Suppressor macrophage (primary cell): ENCODE results near the gene TENM4.

ENCODE experiments used
- DNase-seq, 4 experiments: peaks; one replicate each; pipeline ENCODE4 v3.0.0-alpha.2; 2020 to 2022

Gene TENM4

DNA sequence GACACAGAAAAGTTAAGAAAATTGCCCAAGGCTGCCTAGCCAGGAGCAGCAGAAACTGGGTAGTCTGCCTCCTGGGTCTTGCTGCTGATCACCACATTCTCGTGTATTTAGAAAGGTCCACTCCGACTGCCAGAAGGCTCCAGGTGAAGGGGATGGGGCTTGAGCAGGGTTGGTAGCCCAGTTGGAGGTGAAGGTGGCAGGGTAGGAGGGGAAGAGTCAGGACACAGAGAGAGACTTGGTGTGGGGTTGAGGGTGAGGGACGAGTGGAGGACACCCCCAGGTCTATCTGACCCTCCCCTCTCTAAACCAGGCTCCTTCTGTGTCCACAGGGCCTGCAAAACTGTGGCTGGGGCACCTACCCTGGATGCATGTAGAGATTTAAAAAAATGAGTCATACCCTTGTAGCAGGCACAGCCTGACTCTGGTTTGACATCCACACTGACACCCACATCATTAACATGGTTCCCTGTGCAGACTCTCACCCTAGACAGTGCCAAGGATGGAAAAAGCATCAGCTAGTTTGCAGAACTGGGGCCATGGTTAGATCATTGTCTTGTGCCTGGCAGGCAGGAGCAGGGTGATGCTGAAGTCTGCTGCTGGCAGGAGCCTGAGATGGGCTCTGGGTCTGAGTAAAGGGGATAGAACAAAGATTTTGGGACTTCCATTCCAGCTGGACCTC, 273.2 kb downstream of the TENM4 start:
- peak in 2 of 4 experiments; percentile 11 to 61 for DNase-seq

DNA sequence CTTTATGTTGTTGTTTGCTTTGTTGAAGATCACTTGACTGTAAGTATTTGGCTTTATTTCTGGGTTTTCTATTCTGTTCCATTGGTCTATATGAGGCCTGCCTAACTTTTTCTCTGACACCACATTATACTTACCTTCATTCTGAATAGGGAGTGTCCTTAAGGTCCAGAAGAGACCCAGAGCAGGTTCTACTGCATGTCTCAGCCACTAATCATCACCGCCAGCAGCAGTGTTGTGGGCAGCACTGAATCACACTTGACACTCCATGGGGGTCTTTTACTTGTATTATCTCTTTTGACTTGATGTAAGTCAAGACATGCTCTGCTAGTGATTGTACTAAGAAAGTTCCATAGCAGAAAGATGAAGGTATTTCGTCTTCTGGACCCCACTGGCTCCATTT, 274.9 kb downstream of the TENM4 start:
- DNase-seq, result no peak

DNA sequence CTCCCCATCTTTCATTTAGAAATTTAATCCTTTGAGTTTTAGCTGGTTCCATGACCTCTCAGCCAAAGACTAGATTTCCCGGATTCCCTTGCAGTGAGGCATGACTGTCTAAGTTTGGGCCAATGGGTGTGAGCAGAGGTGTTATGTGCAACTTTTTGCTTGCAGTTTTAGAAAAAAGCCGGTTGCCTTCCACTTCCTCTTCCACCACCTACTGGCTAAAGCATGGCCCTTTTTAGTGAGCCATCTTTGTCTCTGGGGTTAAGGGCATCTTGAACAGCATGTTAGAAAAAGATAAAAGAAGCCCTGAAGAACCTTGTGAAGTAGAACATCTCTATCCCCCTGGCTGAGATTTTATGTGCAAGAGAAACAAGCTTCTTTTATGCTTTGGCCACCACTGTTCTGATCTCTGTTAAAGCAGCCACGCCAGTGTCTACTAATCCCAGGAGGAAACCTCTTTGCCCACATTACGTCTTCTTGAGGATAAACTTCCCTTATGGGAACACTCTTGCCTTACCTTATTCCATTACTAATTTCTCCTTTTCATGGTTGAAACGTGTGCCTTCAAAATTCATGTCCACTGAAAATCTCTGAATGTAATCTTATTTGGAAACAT, 279.9 kb downstream of the TENM4 start:
- peak in 2 of 4 experiments; percentile 15 to 44 for DNase-seq

DNA sequence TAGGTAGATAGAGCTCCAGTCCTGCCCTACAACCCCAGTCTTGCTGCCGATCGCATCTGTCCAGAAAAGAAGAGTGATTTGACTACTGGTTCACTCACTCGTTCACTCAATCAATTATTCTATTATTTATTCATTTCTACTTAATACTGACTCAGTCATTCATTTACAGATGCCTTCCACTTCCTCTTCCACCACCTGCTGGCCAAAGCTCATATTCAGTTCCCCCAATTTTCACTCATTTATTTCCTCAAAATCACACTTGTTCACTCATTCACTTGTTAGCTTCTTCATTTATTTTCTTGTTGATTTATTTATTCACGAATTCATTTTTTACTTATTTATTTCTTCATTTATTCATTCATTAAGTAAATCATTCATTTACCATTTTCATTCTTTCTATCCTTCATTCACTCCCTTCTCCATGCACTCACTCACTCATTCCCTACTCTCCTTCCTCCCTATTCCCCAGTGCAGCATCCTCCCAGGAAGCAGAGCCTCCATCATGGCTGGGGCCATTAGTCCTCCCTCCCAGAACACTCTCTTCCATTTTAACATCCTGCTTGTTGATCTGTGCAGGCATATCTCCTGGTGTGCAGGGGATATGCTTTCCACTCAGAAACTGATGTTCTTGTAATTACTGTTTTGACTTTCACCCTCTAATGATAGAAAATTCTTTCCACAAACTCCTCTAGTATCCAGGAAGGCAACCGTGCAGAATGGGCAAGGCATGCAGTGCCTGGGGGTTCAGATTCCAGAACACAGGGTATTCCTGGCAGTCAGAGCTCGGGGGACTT, 281.0 kb downstream of the TENM4 start:
- DNase-seq, result peak in 3 of 4 experiments; percentile 6 to 25 (median 22)

DNA sequence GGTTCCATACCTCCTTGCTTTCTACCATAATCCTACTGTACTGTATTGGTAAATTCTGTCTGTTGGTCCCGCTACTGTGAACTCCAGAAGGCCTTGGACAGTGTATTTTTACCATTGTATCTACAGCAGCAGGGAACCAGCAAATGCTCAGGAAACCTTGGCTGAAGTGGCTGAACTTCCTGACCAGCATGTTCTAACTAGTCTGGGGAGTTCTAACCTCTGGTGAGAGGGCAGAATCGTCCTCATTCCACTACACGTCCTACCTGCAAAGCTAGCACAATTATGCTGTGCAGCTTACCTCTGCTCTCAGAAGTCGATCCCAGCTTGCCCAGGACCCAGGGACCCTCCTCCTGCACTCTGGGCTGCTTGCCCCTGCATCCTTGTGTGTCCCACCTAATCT, 283.1 kb downstream of the TENM4 start:
- DNase-seq, result no peak

DNA sequence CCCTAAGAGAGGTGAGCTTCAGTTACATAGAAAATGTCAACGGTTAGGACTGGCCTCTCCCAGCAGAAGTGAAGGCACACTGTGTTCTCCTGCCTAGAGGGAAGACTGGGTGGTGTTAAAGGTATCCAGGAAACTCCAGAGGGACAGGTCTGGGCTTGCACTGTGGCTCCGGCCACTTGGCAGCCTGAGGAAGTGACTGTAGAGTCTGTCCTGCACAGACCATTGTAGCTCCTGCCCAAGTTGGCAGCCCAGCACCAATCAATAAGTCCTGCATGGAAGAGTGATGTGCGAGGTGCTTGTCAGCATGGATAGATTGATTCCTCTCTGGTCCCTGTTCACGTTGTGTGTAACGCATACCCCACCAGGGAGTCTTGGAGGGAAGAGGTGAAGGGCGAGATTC, 284.8 kb downstream of the TENM4 start:
- DNase-seq, result no peak

DNA sequence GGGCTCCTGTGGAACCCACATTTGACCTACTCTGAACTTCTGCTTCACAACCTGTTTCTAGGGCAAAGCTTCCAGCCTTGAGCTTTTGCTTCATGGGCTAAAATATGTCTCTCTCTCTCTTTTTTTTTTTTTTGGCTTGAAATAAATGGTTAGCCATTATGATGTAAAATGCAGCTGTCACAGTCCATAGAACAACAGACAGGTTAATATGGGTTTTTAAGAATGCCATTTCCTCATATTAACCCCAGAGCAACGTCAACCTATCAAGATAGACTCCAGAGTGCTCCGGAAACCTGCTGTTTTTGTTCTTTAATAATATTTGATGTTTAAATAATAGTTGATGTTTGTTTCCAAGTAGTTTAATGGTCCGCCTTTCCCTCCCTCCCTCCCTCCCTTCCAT, 285.6 kb downstream of the TENM4 start:
- DNase-seq, result no peak

DNA sequence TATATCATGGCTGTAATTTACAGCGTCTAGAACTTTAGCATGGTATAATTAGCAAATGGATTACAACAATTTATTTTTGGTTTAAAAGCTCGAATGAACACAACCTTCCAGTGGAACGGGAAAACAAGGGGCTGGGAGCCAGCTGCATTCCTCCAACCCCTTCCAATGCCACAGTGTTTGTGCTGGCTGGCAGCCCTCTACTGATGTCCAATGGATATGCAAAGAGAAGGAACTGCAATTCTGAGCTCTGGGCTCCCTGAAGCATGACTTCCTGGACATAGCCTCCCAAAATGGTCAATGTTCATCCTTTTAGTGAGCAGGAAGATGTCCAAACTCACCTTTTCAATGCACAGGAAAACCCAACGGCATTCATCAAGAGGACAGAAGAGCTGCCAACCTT, 288.3 kb downstream of the TENM4 start:
- DNase-seq, result no peak

DNA sequence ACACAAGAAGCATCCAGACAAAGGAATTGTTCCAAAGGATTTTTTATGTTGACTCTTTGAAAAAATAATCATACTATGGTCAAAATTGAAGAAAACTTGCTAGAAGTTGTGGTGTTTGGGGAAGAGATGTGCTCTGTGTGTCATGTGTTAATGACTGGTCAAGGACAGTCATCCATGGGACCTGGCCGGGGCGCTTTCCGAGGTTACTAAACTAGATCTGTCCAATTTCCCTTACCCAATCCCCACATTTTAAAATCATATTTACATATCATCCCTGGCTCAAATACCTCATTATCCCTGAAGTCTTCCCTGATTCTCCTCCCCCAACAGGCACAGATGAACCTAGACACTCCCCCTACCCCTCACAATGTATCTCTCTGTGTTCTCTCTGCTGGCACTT, 289.4 kb downstream of the TENM4 start:
- peak in 1 of 4 experiments; percentile 65 for DNase-seq

DNA sequence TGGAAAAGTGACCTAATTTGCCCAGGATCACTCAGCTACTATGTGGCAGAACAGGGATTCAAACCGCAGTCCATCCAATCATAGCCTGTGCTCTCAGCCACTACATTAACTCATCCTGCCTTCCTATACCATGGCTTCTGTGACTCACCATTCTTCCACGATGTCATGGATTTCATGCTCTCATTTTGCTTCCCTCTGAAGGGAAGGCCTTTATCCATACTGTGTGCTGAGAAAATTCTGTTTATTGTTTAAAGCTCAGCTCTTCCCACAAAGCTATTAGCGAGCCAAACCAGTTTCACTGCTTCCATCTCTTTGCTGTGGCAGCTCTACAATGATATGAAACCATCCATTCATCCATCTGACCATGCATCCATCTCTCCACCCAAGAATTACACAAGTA, 289.9 kb downstream of the TENM4 start:
- peak in 3 of 4 experiments; percentile 43 to 46 (median 43) for DNase-seq

DNA sequence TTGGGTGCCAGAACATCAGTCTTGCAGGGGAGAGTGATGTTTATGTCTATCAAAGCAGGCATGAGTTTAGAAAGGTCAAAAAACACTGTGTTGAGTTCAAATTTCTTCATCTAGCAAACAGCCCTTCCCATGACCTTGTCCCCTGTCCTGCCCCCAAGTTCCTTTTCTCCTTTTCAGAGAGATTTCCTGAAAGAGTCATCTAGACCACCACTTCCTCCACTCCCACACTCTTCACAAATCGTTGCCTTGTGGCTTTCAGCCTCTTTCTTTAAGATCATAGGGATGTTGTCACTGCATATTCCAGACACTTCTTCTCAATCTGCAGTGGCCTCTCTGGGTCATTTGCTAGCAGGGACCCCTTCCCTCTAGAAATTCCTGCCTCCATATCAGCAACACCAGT, 290.5 kb downstream of the TENM4 start:
- DNase-seq, result peak; percentile 67 to 87 (median 83)

DNA sequence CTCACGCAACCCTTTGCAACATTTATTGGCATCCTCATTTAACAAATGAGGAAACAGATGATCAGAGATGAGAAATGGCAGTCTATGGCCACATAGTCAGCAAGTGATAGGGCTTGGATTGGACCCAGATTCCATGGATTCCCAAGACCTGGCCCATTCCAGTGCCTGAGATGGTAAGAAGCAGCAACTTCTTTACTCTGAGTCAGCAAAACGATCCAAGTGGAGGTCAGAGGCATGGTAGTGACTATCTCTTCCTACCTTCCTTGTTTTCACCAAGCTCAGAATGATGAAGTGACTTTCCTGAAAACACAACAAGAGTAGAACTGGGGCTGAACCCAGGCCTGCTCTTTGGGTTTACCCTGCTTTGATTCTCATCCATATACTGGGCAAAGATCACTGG, 293.1 kb downstream of the TENM4 start:
- DNase-seq, result no peak

DNA sequence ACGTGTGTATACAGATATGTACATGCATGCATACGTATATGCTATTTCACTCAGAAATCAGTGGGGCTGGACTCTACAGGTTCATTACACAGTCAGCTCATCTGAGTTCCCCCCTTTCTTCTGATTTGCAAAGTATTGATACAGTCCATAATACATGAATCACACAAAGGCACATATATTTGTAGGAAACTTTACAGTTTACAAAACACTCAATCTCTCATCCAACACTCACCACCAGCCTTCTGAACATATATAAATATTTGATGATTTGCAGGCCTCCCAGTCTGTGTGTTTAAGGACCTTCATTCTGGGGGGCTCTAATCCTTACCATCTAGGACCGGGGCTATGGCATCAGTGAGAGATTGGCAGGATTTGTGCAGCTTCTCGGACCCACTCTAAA, 293.8 kb downstream of the TENM4 start:
- no peak for DNase-seq

DNA sequence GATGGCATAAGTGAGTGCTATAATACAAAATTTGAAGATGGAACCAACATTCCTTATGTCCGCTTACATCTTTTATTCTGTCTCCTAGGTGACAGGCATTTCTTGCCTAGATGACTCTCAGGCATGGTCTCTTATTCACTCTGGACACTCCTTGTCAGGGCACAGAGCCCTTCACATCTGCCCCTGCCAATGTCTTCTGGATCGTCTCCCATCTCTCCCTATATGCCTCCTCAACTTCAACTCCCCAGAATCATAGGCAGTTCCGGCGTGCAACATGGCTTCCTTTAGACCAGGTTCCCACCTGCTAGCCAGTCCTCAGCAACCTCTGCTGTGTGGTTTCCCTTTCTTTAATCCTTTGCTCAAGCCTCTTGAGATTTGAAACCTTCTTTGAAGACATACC, 300.9 kb downstream of the TENM4 start:
- DNase-seq, result no peak

DNA sequence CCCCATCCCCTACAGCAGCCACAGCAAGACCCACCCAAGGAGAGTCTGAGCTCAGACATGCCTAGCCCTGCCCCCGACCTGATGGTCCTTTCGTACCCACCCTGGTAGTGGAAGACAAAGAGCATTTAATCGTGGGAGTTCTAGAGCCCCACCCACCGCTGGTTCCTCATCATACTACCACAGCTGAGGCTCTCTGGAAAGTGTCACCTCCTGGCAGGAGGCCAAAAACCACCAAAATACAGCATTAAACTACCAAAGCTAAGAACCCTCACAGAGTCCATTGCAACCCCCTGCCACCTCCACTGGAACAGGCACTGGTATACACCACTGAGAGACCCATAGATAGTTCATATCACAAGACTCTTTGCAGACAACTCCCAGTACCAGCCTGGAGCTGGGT, 311.1 kb downstream of the TENM4 start:
- peak in 1 of 4 experiments; percentile 28 for DNase-seq

DNA sequence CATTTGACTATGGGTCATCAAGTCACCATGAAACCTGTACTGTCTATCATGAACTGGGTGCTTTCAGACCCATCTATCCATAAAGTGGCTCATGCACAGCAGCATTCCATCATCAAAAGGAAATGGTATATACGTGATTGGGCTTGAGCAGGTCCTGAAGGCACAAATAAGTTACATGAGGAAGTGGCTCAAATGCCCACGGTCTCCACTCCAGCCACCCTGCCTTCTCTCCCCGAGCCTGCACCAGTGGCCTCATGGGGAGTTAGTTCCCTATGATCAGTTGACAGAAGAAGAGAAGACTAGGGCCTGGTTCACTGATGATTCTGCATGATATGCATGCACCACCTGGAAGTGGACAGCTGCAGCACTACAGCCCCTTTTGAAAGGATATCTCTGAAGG, 312.5 kb downstream of the TENM4 start:
- peak in 1 of 4 experiments; percentile 60 for DNase-seq

DNA sequence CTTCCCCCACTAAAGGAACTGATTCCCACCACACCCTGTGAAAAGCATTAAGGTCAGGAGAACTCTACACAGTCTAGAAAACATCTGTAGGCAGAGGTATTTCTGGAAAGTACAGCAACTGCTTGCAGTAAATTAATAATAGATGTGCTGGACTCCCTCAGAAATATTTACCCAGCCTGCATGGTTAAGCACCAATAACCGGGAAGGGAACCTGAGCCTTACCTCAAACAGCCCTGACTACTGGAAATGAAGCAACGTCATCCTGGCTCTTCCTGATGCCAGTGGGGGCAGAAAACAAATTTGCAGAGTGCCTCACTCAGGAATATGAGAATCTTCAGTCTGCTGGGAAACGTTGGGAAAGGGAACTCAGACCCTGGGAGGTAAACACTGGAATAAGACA, 318.1 kb downstream of the TENM4 start:
- DNase-seq, result no peak

DNA sequence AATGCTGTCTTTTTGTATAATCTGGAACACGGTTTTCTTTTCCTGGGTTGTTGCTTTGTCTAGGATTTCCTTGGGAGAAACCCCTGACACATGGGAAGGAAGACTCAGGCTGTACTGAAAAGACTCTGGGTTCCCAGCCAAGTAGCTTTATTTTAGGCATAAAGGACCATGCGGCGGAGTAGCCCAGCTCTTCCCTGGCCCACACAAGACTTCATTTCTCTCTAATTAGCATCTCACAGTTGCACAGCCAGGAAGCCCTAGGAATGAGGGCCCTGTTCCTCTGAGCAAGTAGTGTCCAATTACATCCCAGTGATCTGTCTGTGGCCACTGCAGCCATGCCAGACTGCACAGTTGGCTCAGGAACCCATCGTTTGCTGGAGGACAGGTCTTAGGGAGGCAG, 319.5 kb downstream of the TENM4 start:
- no peak for DNase-seq

DNA sequence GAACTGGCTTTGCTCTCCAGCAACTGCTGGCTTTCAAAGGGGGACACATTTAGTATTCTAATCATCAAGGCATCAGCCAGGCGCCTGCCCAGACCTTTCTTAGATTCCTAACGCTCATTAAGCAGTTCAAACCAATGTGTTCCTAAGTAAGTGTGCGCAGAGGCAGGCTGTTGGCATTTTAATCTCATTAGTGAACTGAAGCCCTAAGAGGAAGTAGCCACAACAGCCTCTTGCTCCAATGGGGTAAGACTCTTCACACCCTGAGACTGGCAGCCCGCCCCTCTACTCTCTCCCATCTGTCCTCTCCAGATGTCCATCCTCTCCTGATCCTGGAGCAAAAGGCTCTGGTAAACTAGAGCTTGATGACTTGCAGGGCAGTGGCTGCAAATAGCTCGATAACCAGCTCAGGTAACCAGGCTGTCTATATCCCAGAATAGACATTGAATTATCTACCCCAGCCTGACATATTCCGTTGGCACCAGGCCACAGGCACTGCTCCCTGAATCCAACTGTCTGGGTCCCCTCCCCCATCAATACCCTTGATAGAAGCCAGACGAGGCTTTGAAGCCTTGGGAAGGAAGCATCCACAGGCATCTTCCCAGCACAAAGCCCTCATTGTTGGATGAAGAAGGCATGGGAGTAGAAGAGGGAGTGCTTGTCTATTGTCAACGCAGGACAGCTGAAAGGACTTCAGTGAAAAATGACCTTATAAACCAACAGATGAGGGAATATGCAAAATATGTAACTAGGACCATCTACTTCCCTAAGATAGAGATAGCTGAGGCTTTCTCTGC, 321.1 kb downstream of the TENM4 start:
- no peak for DNase-seq

DNA sequence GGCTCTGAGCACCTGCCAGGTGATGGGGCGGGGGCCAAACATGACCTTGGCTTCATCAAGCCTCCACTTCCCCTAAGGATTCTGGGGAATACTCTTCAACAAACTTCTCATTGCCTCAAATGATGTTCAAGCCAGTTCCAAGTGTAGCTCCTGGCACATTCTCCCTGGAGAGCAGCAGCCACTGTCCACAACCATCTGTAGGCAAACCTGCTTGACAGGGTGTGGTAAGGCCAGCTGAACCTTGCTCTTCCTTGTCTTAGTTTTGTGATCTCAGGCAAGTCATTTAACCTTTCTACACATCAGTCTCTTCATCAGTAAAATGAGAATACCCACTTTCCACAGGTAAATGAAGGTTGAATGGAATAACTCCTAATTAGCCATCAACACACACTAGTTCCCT, 323.3 kb downstream of the TENM4 start:
- no peak for DNase-seq

DNA sequence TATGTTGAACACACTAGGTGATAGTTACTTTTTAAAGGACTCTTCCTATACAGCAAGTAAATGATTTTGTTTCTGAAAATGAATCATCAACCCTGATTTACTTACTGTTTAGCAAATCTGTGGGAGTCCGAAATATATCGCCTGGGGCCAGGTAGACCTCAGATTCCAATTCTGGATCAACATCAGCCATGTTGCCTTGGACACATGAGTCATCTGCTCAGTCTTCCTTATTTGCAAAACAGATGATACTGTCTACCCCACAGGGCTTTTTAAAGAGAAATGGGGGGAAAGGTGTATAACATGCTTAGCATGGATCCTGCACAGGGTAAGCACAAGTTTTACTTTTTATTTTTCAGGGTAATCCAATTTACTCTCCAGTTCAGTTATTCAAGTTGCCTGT, 324.2 kb downstream of the TENM4 start:
- no peak for DNase-seq

DNA sequence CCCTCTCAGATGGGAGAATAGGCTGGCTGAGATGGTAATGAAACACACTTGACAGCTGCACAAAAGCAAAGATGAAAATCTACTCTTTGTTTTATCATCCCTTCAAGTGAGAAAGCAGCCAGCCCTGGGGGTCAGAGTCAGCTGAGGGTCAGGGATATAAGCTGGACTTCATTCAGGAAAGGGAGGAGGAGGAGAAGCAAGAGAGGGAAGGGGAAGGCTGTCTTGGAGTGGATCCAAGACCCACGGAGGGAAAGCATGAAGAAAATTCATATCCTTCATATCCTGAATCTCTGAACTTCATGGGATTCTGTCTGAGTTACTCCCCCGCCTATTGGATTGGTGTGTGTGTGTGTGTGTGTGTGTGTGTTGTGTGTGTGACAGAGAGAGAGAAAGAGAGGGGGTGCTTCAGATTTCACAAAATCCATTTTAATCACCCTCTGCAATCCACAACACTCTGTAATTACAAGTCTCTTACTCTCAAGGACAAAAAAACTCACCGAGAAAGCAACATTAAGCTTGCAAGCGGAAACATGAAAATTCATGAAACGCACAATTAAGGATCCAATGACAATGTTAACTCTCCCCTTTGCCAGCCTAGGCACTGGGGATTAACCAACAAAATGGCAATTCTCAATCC, 327.7 kb downstream of the TENM4 start:
- DNase-seq, result no peak
